Measurements from ENCODE around the gene SEL1L3. TPM values are rescaled to one million over a fixed set of nuclear protein-coding genes. Genes with fewer than 3 reads are reported as not detected.

Gene SEL1L3
- total RNA-seq, 1 donor from 2014 or later, result 8.3 TPM

DNA sequence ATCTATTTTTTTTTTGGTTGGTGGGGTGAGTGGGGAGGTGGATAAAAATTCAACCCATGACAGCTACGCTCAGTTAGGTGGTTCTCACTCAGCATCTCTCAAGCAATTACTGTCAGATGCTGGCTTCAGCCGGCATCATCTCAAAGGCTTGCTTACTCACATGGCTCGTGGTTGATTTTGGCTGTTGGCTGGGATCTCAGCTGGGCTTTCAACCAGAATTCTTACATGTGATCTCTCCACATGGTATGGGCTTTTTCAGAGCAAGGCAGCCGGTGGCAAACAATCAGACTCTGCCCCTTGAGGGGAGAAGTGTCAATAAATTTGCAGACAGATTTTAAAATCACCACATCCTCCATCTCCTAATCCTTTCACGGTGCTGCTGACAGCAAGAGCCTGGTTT lies 159.9 kb downstream of the SEL1L3 start:
- no peak for DNase-seq (ENCODE audit: extremely low spot score in 2 of 2)
- H3K36me3 ChIP-seq, result no peaks in the 10 kb centered on the region
- no peaks in the 10 kb centered on the region for H3K9me3 ChIP-seq
- intact Hi-C loops (cut with DNase I), result no loop called here
- H3K4me1 ChIP-seq, result no peaks in the 10 kb centered on the region
- TF ChIP-seq, protein P1, sequence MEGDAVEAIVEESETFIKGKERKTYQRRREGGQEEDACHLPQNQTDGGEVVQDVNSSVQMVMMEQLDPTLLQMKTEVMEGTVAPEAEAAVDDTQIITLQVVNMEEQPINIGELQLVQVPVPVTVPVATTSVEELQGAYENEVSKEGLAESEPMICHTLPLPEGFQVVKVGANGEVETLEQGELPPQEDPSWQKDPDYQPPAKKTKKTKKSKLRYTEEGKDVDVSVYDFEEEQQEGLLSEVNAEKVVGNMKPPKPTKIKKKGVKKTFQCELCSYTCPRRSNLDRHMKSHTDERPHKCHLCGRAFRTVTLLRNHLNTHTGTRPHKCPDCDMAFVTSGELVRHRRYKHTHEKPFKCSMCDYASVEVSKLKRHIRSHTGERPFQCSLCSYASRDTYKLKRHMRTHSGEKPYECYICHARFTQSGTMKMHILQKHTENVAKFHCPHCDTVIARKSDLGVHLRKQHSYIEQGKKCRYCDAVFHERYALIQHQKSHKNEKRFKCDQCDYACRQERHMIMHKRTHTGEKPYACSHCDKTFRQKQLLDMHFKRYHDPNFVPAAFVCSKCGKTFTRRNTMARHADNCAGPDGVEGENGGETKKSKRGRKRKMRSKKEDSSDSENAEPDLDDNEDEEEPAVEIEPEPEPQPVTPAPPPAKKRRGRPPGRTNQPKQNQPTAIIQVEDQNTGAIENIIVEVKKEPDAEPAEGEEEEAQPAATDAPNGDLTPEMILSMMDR (IDR thresholded peaks at IDR 0.05), result no peak
- TF ChIP-seq POLR2AphosphoS5 (IDR thresholded peaks at IDR 0.05; ENCODE audit: insufficient read depth in 1 of 2, low read depth in 1 of 2) (no peak), POLR2A (IDR thresholded peaks at IDR 0.05) (no peak)
- H3K27ac ChIP-seq, result no peak overlapping the region
- H3K27me3 ChIP-seq, result no peaks in the 10 kb centered on the region
- H3K4me3 ChIP-seq, result no peak overlapping the region

DNA sequence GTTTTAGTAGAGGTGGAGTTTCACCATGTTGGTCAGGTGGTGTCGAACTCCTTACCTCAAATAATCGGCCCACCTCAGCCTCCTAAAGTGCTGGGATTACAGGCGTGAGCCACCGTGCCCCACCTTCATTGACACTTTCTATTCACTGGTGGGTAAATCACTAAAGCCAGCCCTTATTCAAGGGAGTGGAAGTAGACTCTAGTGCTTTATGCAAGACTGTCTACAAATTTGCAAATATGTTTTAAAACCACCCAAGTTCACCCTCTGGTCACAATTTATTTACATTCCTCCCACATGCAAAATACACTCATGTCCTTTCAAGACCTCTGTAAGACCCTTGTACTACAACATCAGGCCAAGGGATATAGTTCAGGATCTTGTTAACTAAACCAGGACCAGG lies 162.1 kb downstream of the SEL1L3 start:
- no peak overlapping the region for H3K27ac ChIP-seq
- H3K4me3 ChIP-seq, result no peak overlapping the region
- H3K36me3 ChIP-seq, result no peaks in the 10 kb centered on the region
- TF ChIP-seq POLR2A (IDR thresholded peaks at IDR 0.05) (no peak), POLR2AphosphoS5 (IDR thresholded peaks at IDR 0.05; ENCODE audit: insufficient read depth in 1 of 2, low read depth in 1 of 2) (no peak)
- TF ChIP-seq, protein P1 (IDR thresholded peaks at IDR 0.05), result no peak
- H3K27me3 ChIP-seq, result no peaks in the 10 kb centered on the region
- H3K9me3 ChIP-seq, result no peaks in the 10 kb centered on the region
- intact Hi-C loops (cut with DNase I), result no loop called here
- no peaks in the 10 kb centered on the region for H3K4me1 ChIP-seq
- DNase-seq (ENCODE audit: extremely low spot score in 2 of 2), result no peak

DNA sequence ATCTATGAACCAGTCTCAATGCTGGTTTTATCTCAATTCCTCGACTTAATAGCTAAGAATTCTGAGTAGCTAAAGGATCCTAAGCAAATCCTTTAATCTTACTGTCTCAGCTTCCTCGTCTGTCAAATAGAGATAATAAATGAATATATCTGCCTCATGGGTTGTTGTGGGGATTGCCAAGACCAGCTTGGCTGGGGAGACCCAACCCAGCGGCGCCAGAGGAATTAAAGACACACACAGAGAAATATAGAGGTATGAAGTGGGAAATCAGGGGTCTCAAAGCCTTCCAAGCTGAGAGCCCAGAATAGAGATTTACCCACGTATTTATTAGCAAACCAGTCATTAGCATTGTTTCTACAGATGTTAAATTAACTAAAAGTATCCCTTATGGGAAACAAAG lies 165.3 kb downstream of the SEL1L3 start:
- no peaks in the 10 kb centered on the region for H3K36me3 ChIP-seq
- H3K27ac ChIP-seq, result no peak overlapping the region
- H3K9me3 ChIP-seq, result no peaks in the 10 kb centered on the region
- no peaks in the 10 kb centered on the region for H3K27me3 ChIP-seq
- no peak overlapping the region for H3K4me3 ChIP-seq
- no peak for DNase-seq (ENCODE audit: extremely low spot score in 2 of 2)
- H3K4me1 ChIP-seq, result no peaks in the 10 kb centered on the region
- no peak for TF ChIP-seq POLR2A (IDR thresholded peaks at IDR 0.05)
- TF ChIP-seq, protein P1 (IDR thresholded peaks at IDR 0.05), result no peak
- no peak for TF ChIP-seq POLR2AphosphoS5 (IDR thresholded peaks at IDR 0.05; ENCODE audit: insufficient read depth in 1 of 2, low read depth in 1 of 2)
- intact Hi-C loops (cut with DNase I), result no loop called here

Small RNA genes within 50 kb of the gene (small RNA-seq; reads per million reads assigned to genes)
- gene MTND4LP22, result not detected

Other genes starting within 250 kb of the SEL1L3 start
- not detected for gene SLC34A2, start 207.1 kb downstream of the SEL1L3 start, total RNA-seq
- gene SMIM20, start 51.2 kb upstream of the SEL1L3 start, total RNA-seq, result 12.8 TPM